Measurements from ENCODE around the gene NCAM2. TPM values are rescaled to one million over a fixed set of nuclear protein-coding genes. Genes with fewer than 3 reads are reported as not detected.

The NCAM2 gene
- polyA plus RNA-seq, 3 donors = not detected

DNA sequence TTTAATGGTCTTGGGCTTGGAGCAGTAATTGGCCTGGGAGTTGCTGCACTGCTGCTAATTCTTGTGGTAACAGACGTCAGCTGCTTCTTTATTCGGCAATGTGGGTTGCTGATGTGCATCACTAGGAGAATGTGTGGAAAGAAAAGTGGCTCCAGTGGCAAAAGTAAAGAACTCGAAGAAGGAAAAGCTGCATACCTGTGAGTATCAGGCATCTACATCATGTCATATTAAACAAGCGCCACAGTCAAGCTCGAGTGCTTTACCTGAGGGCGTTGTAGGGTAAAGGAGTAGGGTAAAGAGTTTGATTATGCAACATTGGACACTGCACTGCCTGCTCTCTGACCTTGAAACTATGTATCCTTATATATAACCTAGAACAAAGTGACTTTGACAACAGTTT lies 510.6 kb downstream of the NCAM2 start:
- H3K9me3 ChIP-seq (replicated peaks in 1 of 2; ENCODE audit: control insufficient read depth in 1 of 2, insufficient read depth in 1 of 2, low read length in 2 of 2) = peaks cover 0 to 3% of the 10 kb centered on the region in 2 donors
- no peak overlapping the region for H3K4me3 ChIP-seq (replicated peaks in 1 of 3; ENCODE audit: low read depth in 2 of 3, low read length in 3 of 3)
- no peaks in the 10 kb centered on the region for H3K79me2 ChIP-seq (ENCODE audit: insufficient read depth, low read length)
- WGBS (ENCODE audit: insufficient coverage) = 88% methylated on average over 1 of the region's 6 CpGs
- TF ChIP-seq, protein P1, sequence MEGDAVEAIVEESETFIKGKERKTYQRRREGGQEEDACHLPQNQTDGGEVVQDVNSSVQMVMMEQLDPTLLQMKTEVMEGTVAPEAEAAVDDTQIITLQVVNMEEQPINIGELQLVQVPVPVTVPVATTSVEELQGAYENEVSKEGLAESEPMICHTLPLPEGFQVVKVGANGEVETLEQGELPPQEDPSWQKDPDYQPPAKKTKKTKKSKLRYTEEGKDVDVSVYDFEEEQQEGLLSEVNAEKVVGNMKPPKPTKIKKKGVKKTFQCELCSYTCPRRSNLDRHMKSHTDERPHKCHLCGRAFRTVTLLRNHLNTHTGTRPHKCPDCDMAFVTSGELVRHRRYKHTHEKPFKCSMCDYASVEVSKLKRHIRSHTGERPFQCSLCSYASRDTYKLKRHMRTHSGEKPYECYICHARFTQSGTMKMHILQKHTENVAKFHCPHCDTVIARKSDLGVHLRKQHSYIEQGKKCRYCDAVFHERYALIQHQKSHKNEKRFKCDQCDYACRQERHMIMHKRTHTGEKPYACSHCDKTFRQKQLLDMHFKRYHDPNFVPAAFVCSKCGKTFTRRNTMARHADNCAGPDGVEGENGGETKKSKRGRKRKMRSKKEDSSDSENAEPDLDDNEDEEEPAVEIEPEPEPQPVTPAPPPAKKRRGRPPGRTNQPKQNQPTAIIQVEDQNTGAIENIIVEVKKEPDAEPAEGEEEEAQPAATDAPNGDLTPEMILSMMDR (IDR thresholded peaks at IDR 0.05) = no peak
- intact Hi-C loops (cut with micrococcal nuclease) = no loop called here
- Mint-ChIP-seq H3K9me3 (peaks cover 0 to 3% (median 1%) of the 10 kb centered on the region in 7 donors), H3K4me3 (no peak overlapping the region), H3K27ac (no peak overlapping the region), H3K36me3 (no peaks in the 10 kb centered on the region), H3K27me3 (ENCODE audit: low read depth in 3 of 3) (no peaks in the 10 kb centered on the region), H3K4me1 (no peaks in the 10 kb centered on the region)
- H4K20me1 ChIP-seq (ENCODE audit: insufficient read depth, low read length) = no peaks in the 10 kb centered on the region
- H3K4me2 ChIP-seq (replicated peaks; ENCODE audit: extremely low read depth, low read length, poor library complexity, severe bottlenecking) = no peak overlapping the region
- H3K9ac ChIP-seq (ENCODE audit: insufficient read depth, low read length, poor library complexity, severe bottlenecking) = no peak overlapping the region
- H2AFZ ChIP-seq (ENCODE audit: insufficient read depth, low read depth, low read length, poor library complexity, severe bottlenecking) = no peak overlapping the region
- no peak overlapping the region for H3K27ac ChIP-seq (ENCODE audit: low read depth in 1 of 2, low read length in 2 of 2)
- no peak for DNase-seq
- H3K27me3 ChIP-seq (ENCODE audit: control insufficient read depth in 2 of 2, insufficient read depth in 2 of 2, low read length in 2 of 2) = no peaks in the 10 kb centered on the region
- no peaks in the 10 kb centered on the region for H3K4me1 ChIP-seq (ENCODE audit: control insufficient read depth in 1 of 2, insufficient read depth in 2 of 2, low read length in 2 of 2)
- H3K36me3 ChIP-seq (replicated peaks in 1 of 2; ENCODE audit: control insufficient read depth in 1 of 2, insufficient read depth in 2 of 2, low read length in 2 of 2) = no peaks in the 10 kb centered on the region

DNA sequence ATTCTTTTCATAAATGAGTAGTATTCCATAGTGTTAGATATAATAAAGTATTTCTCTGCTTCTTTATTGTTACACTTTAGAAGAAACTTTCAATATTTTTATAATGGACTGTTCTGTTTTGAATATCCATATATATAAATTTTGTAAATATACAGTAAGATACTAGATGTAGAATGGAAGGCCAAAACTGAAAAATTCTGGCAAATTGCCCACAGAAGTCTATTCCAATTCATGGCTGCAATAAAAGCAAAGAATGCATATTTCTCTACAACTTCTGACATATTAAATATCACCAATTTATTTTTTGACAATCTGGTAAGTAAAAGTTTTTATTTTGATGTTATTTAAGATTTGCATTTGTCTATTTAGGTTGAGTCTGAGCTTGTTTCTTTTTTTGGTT lies 532.5 kb downstream of the NCAM2 start:
- intact Hi-C loops (cut with micrococcal nuclease) = no loop called here
- H4K20me1 ChIP-seq (ENCODE audit: insufficient read depth, low read length) = no peaks in the 10 kb centered on the region
- no peak overlapping the region for H3K9ac ChIP-seq (ENCODE audit: insufficient read depth, low read length, poor library complexity, severe bottlenecking)
- no peak overlapping the region for H3K4me3 ChIP-seq (replicated peaks in 1 of 3; ENCODE audit: low read depth in 2 of 3, low read length in 3 of 3)
- Mint-ChIP-seq H3K4me1 (no peaks in the 10 kb centered on the region), H3K36me3 (no peaks in the 10 kb centered on the region), H3K27ac (no peak overlapping the region), H3K4me3 (no peak overlapping the region), H3K9me3 (peaks cover 0 to 4% (median 0%) of the 10 kb centered on the region in 7 donors), H3K27me3 (ENCODE audit: low read depth in 3 of 3) (no peaks in the 10 kb centered on the region)
- no peaks in the 10 kb centered on the region for H3K36me3 ChIP-seq (replicated peaks in 1 of 2; ENCODE audit: control insufficient read depth in 1 of 2, insufficient read depth in 2 of 2, low read length in 2 of 2)
- no peaks in the 10 kb centered on the region for H3K79me2 ChIP-seq (ENCODE audit: insufficient read depth, low read length)
- DNase-seq = no peak
- H3K27ac ChIP-seq (ENCODE audit: low read depth in 1 of 2, low read length in 2 of 2) = no peak overlapping the region
- H3K27me3 ChIP-seq (ENCODE audit: control insufficient read depth in 2 of 2, insufficient read depth in 2 of 2, low read length in 2 of 2) = no peaks in the 10 kb centered on the region
- H2AFZ ChIP-seq (ENCODE audit: insufficient read depth, low read depth, low read length, poor library complexity, severe bottlenecking) = no peak overlapping the region
- TF ChIP-seq, protein P1 (IDR thresholded peaks at IDR 0.05) = no peak
- no peak overlapping the region for H3K4me2 ChIP-seq (replicated peaks; ENCODE audit: extremely low read depth, low read length, poor library complexity, severe bottlenecking)
- no peaks in the 10 kb centered on the region for H3K9me3 ChIP-seq (replicated peaks in 1 of 2; ENCODE audit: control insufficient read depth in 1 of 2, insufficient read depth in 1 of 2, low read length in 2 of 2)
- no peaks in the 10 kb centered on the region for H3K4me1 ChIP-seq (ENCODE audit: control insufficient read depth in 1 of 2, insufficient read depth in 2 of 2, low read length in 2 of 2)

All from CD14-positive monocyte (primary cell).